Medulla oblongata (tissue), 1 donor: ENCODE data around the gene PRCD.

Experiments used
- DNase-seq: peaks from one replicate; pipeline ENCODE4 v3.0.0-alpha.2; 2015; ENCODE audit errors: extremely low spot score

PRCD gene

GRCh38 chr17:76540381-76541300 is 797 bp downstream of the PRCD start:
- DNase-seq = peak; percentile 99

GRCh38 chr17:76541739-76542454 is 2.1 kb downstream of the PRCD start:
- DNase-seq = no peak

- no peak for DNase-seq
Measured at GRCh38 chr17:76542566-76542971, 2.7 kb downstream of the PRCD start.

GRCh38 chr17:76542984-76543383 is 3.1 kb downstream of the PRCD start:
- DNase-seq = no peak

GRCh38 chr17:76543482-76543825 is 3.6 kb downstream of the PRCD start:
- DNase-seq = no peak

GRCh38 chr17:76543826-76544545 is 4.1 kb downstream of the PRCD start:
- DNase-seq = peak; percentile 60

GRCh38 chr17:76544546-76545365 is 4.9 kb downstream of the PRCD start:
- DNase-seq = peak; percentile 58

GRCh38 chr17:76545918-76546555 is 6.2 kb downstream of the PRCD start:
- DNase-seq = peak; percentile 44

- no peak for DNase-seq
Measured at GRCh38 chr17:76546556-76547182, 6.8 kb downstream of the PRCD start.

- DNase-seq = peak; percentile 88
Measured at GRCh38 chr17:76547183-76547641, 7.4 kb downstream of the PRCD start.

GRCh38 chr17:76547642-76548202 is 7.9 kb downstream of the PRCD start:
- no peak for DNase-seq

- DNase-seq = no peak
Measured at GRCh38 chr17:76548378-76549214, 8.8 kb downstream of the PRCD start.

- DNase-seq = no peak
Measured at GRCh38 chr17:76549215-76549518, 9.3 kb downstream of the PRCD start.

- no peak for DNase-seq
Measured at GRCh38 chr17:76549539-76549938, 9.7 kb downstream of the PRCD start.

GRCh38 chr17:76550712-76551615 is 11.1 kb downstream of the PRCD start:
- no peak for DNase-seq

GRCh38 chr17:76551685-76552084 is 11.8 kb downstream of the PRCD start:
- no peak for DNase-seq

GRCh38 chr17:76553178-76553908 is 13.5 kb downstream of the PRCD start:
- no peak for DNase-seq

- peak; percentile 81 for DNase-seq
Measured at GRCh38 chr17:76554131-76554530, 14.3 kb downstream of the PRCD start.
